Transverse colon (tissue), 4 donors: ENCODE data around the gene CAMSAP3.

ENCODE experiments used
- EP300 ChIP-seq: sonication (generic); formaldehyde crosslinking; IDR thresholded peaks from one replicate; pipeline ENCODE4 v1.6.1; 2017; ENCODE audit warnings: antibody characterized with exemption, low read depth
- POLR2AphosphoS5 ChIP-seq, 3 donors: sonication (generic); formaldehyde crosslinking; IDR thresholded peaks; one replicate each; pipeline ENCODE4 v1.6.1; 2016; ENCODE audit warnings: antibody characterized with exemption in 3 of 3
- TF ChIP-seq, protein P1 (sequence below), 5 experiments: fragments of 200-600 bp in 3 of 5; fragments of 450-650 bp in 2 of 5; sonication (generic) in 3 of 5; IDR thresholded peaks; 1 replicate in 2 of 5; 2 replicates in 3 of 5; pipeline ENCODE4 v1.5.1; 2016 to 2017; ENCODE audit warnings: antibody characterized with exemption in 5 of 5, inconsistent platforms in 3 of 5, mild to moderate bottlenecking in 2 of 5, moderate library complexity in 1 of 5

DNA sequence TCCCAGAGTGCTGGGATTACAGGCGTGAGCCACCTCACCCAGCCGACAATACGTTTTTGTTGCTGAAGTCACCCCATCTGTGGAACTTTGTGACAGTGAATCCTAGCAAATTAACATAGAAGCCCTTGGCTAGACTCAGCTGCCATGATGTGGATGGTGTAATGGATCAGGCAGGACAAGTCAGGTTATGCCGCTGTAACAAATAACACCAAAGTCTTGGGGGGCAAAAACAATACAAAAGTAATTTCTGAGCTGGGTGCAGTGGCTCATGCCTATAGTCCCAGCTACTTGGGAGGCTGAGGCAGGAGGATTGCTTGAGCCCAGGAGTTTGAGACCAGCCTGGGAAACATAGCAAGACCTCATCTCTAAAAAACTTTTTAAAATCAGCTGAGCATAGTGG, 30.8 kb upstream of the CAMSAP3 start:
- TF ChIP-seq POLR2AphosphoS5 (IDR thresholded peaks at IDR 0.05) (no peak), EP300 (no peak)
- TF ChIP-seq, protein P1, sequence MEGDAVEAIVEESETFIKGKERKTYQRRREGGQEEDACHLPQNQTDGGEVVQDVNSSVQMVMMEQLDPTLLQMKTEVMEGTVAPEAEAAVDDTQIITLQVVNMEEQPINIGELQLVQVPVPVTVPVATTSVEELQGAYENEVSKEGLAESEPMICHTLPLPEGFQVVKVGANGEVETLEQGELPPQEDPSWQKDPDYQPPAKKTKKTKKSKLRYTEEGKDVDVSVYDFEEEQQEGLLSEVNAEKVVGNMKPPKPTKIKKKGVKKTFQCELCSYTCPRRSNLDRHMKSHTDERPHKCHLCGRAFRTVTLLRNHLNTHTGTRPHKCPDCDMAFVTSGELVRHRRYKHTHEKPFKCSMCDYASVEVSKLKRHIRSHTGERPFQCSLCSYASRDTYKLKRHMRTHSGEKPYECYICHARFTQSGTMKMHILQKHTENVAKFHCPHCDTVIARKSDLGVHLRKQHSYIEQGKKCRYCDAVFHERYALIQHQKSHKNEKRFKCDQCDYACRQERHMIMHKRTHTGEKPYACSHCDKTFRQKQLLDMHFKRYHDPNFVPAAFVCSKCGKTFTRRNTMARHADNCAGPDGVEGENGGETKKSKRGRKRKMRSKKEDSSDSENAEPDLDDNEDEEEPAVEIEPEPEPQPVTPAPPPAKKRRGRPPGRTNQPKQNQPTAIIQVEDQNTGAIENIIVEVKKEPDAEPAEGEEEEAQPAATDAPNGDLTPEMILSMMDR (IDR thresholded peaks at IDR 0.05): no peak
